Effector memory CD8-positive, alpha-beta T cell (primary cell): ENCODE results near the gene SCRN3.
"Not testable (repeated sequence)": the region's sequence is repeated elsewhere in the genome, so short reads cannot be mapped to it uniquely, and the experiment has no call there.

Experiments used
- ATAC-seq: fragments of 150-1000 bp; cut with Tn5 transposase; replicated peaks from 2 replicates; pipeline ENCODE4 v1.10.0; 2021; ENCODE audit warnings: mild to moderate bottlenecking, moderate library complexity
- DNase-seq, 3 experiments: peaks; one replicate each; pipeline ENCODE4 v3.0.0; 2021
- H3K27ac Mint-ChIP-seq, 2 donors: one replicate each; pipeline ENCODE4 v1.8.0; 2022; ENCODE audit warnings: mild to moderate bottlenecking in 2 of 2, mixed read lengths in 2 of 2, moderate library complexity in 2 of 2
- H3K27me3 Mint-ChIP-seq, 2 donors: one replicate each; pipeline ENCODE4 v1.8.0; 2022; ENCODE audit warnings: mixed read lengths in 2 of 2
- H3K36me3 Mint-ChIP-seq: one replicate; pipeline ENCODE4 v1.8.0; 2022; ENCODE audit warnings: mild to moderate bottlenecking, moderate library complexity, mixed read lengths; ENCODE audit not compliant: insufficient read depth
- H3K4me1 Mint-ChIP-seq, 2 donors: one replicate each; pipeline ENCODE4 v1.8.0; 2022; ENCODE audit warnings: low read depth in 2 of 2, mixed read lengths in 2 of 2
- H3K4me3 Mint-ChIP-seq, 2 donors: one replicate each; pipeline ENCODE4 v1.8.0; 2022; ENCODE audit warnings: mild to moderate bottlenecking in 2 of 2, mixed read lengths in 2 of 2, moderate library complexity in 2 of 2
- H3K9me3 Mint-ChIP-seq, 2 donors: one replicate each; pipeline ENCODE4 v1.8.0; 2022; ENCODE audit warnings: mixed read lengths in 2 of 2
- total RNA-seq, 9 experiments: gene quantifications; one replicate each; lab custom pipeline; 2026; lab: John Stamatoyannopoulos, UW

The SCRN3 gene, protein sequence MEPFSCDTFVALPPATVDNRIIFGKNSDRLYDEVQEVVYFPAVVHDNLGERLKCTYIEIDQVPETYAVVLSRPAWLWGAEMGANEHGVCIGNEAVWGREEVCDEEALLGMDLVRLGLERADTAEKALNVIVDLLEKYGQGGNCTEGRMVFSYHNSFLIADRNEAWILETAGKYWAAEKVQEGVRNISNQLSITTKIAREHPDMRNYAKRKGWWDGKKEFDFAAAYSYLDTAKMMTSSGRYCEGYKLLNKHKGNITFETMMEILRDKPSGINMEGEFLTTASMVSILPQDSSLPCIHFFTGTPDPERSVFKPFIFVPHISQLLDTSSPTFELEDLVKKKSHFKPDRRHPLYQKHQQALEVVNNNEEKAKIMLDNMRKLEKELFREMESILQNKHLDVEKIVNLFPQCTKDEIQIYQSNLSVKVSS
- 7.4 to 15.8 (median 14.5) reads per million in 9 experiments for total RNA-seq

DNA sequence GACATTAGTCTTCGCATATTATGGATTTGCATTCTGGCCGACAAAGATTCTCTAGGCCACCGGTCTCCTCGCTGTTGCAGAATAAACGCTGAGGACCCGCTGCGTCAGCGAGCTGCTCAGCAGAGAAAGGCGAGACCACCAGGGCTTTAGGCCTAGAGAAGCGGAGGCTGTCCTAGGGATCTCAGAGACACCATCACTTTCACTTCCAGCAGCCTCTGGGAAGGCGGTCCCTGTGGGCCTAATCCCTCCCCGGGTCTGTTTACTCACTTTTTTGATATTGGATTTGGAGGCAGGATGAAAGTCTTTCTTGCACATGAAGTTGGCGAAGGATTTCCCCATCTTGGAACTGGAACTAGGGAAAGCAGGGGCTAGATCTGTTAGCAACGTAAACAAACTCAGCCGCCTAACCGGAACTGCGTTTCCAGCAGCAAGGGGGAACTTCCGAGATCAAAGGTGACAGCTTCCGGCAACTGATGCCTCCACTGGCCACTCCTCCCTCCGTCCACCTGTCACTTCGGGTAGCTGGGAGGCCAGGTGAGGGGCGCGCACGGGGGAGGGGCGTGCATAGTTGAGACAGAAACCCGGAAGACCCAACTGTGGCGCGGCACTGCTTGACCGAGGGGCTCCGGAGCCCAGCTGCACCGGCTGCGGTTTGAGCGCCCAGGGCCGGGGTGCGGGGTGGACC is at the start of gene SCRN3:
Gene SCRN3 (plus strand): TSS at position 447 of the 685 bp plus-strand sequence. CDS start 2,554 bp downstream, outside the sequence.
- Mint-ChIP-seq H3K9me3 (no peaks in the 10 kb centered on the region), H3K36me3 (peaks cover 23% of the 10 kb centered on the region), H3K4me1 (peaks cover 25 to 46% of the 10 kb centered on the region in 2 donors), H3K4me3 (peak within 1 kb of the TSS; percentile 96 to 97), H3K27me3 (no peaks in the 10 kb centered on the region), H3K27ac (peak within 1 kb of the TSS; percentile 98 to 100)
- ATAC-seq: peak; percentile 92
- DNase-seq: peak; percentile 68 to 69 (median 69)

DNA sequence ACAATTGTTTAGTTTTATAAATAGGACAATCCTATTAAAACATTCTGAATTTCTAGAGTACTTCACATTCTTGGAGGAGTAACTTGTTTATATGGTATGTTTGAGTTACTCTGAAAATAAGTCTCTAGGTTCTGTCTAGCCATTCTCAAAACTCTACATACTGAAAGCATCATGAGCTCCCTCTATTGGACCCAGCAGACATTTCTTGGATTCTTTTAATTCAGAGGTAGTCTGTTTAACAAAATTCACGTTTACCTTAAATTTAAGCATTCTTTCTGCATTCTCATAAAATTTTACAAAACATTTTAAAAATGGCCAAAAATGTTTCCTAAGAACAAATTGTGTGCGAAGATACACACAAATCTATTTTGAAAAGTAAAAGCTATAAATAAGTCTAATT is 45.5 kb upstream of the SCRN3 start:
- DNase-seq (no peak), ATAC-seq (no peak)
- no peaks in the 10 kb centered on the region for H3K9me3 Mint-ChIP-seq
- peaks cover 4 to 5% of the 10 kb centered on the region in 2 donors for H3K27me3 Mint-ChIP-seq
- H3K4me3 Mint-ChIP-seq: no peak overlapping the region
- no peak overlapping the region for H3K27ac Mint-ChIP-seq
- peaks cover 40% of the 10 kb centered on the region for H3K36me3 Mint-ChIP-seq
- H3K4me1 Mint-ChIP-seq: peaks cover 0 to 2% of the 10 kb centered on the region in 2 donors

DNA sequence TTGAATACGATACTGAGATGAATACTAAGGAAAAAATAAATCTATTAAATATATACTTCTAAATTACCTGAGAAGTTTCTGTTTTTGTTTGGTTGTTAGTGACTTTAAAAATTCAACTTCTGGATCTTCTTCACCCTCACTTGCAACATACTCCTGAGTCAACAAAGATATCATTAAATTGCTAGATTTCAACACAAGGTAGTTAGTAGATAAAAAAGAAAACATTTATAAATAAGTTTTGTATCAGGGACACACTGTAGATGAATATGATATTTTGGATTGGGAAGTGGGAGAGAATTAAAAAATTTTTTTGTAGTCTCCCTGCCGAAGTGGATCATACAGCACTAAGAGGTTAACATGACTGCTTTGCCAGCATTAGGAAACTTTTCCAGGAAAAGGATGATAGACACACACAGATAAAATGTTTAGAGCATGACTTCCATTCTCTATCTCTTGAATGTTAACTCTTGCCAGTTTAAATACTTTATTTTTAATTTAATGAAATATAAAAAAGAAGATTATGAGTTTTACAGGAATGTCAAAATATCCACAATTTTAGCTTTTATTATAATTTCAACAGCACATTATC is 44.8 kb upstream of the SCRN3 start:
- H3K4me1 Mint-ChIP-seq: no peaks in the 10 kb centered on the region
- H3K27me3 Mint-ChIP-seq: no peaks in the 10 kb centered on the region
- ATAC-seq (no peak), DNase-seq (no peak)
- H3K27ac Mint-ChIP-seq: no peak overlapping the region
- H3K36me3 Mint-ChIP-seq: peaks cover 42% of the 10 kb centered on the region
- no peak overlapping the region for H3K4me3 Mint-ChIP-seq
- no peaks in the 10 kb centered on the region for H3K9me3 Mint-ChIP-seq

DNA sequence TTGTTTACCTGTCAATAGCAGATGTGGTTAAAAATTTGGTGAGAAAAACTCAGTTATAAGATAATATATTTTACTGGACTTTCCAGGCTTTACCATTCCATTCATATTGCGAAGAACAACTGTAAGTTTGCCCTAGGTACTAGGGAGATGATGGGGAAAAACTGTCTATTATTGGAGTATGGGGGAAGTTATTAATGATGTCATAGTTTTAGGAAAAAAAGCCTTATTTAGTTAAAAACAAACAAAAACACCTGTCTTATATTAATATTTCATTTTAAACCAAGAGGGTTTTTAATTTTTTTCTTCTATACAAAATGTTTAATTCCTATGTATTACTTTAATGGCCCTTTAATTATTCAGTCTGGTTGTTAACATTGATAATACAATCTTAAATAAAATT is 42.5 kb upstream of the SCRN3 start:
- Mint-ChIP-seq H3K27ac (no peak overlapping the region), H3K27me3 (no peaks in the 10 kb centered on the region), H3K9me3 (no peaks in the 10 kb centered on the region), H3K36me3 (peaks cover 38% of the 10 kb centered on the region), H3K4me1 (peaks cover 0 to 3% of the 10 kb centered on the region in 2 donors), H3K4me3 (no peak overlapping the region)
- no peak for ATAC-seq
- no peak for DNase-seq

DNA sequence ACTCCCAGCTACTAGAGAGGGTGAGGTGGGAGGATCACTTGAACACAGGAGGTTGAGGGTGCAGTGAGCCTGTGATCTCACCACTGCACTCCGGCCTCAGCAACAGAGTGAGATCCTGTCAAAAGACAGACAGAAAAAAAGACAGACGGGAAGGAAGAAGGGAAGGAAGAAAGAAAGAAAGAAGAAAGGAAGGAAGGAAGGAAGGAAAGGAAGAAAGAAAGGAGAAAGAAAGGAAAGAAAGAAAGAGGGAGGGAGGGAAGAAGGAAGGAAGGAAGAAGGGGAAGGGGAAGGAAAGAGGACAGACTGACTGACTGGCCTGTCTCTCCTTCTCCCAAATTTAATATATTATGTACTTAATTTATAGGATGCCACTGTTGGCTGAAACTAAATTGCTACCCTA is 39.2 kb upstream of the SCRN3 start:
- DNase-seq (no peak), ATAC-seq (no peak)
- Mint-ChIP-seq H3K9me3 (no peaks in the 10 kb centered on the region), H3K4me3 (no peak overlapping the region), H3K27ac (no peak overlapping the region), H3K4me1 (peaks cover 0 to 3% of the 10 kb centered on the region in 2 donors), H3K36me3 (peaks cover 17% of the 10 kb centered on the region), H3K27me3 (no peaks in the 10 kb centered on the region)

DNA sequence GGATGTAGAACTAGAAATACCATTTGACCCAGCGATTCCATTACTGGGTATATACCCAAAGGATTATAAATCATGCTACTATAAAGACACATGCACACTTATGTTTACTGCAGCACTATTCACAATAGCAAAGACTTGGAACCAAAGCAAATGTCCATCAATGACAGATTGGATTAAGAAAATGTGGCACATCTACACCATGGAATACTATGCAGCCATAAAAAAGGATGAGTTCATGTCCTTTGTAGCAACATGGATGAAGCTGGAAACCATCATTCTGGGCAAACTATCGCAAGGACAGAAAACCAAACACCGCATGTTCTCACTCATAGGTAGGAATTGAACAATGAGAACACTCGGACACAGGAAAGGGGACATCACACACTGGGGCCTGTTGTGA is 35.9 kb upstream of the SCRN3 start:
- not testable (repeated sequence) for H3K27ac Mint-ChIP-seq, ATAC-seq, H3K4me1 Mint-ChIP-seq, H3K4me3 Mint-ChIP-seq, H3K9me3 Mint-ChIP-seq, DNase-seq, H3K27me3 Mint-ChIP-seq
- H3K36me3 Mint-ChIP-seq: peaks cover 34% of the 10 kb centered on the region

DNA sequence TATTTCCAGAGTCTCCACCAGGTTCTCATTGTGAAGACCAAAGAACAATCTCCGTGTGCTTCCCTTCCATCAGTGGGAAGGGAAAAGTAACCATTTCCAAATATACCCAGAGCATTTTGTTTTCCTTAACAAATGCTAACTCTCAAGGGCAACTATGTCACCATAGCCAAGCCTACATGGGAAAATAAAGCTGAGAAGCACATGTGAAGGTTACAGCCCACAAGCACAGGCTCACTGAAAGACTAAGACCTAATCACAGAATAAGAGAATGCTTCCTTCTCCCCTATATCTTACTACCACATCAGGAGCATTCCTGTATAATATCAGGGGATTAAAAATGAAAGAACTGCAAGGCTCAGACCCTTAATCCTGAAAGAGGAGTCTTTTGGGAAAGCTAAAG is 32.6 kb upstream of the SCRN3 start:
- ATAC-seq (no peak), DNase-seq (no peak)
- H3K36me3 Mint-ChIP-seq: peaks cover 36% of the 10 kb centered on the region
- peaks cover 7 to 14% of the 10 kb centered on the region in 2 donors for H3K4me1 Mint-ChIP-seq
- H3K4me3 Mint-ChIP-seq: no peak overlapping the region
- no peak overlapping the region for H3K27ac Mint-ChIP-seq
- H3K9me3 Mint-ChIP-seq: peaks cover 0 to 1% of the 10 kb centered on the region in 2 donors
- no peaks in the 10 kb centered on the region for H3K27me3 Mint-ChIP-seq

DNA sequence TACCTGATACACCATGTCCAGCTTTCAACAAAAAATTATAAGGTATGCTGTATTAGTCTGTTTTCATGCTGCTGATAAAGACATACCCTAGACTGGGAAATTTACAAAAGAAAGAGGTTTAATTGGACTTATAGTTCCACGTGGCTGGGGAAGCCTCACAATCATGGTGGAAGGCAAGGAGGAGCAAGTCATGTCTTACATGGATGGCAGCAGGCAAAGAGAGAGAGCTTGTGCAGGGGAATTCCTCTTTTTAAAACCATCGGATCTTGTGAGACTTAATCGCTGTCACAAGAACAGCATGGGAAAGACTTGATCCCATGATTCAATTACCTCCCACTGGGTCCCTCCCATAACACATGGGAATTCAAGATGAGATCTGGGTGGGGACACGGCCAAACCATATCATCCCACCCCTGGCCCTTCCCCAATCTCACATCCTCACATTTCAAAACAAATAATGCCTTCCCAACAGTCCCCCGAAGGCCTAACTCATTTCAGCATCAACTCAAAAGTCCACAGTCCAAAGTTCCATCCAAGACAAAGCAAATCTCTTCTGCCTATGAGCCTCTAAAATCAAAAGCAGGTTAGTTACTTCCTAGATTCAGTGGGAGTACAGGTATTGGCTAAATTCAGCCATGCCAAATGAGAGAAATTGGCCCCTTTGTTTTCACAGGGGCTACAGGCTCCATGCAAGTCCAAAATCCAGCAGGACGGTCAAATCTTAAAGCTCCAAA is 31.9 kb upstream of the SCRN3 start:
- not testable (repeated sequence) for H3K27me3 Mint-ChIP-seq, H3K9me3 Mint-ChIP-seq, DNase-seq, H3K4me3 Mint-ChIP-seq, ATAC-seq
- Mint-ChIP-seq H3K27ac (peak overlapping the region in 1 of 2 donors; percentile 13), H3K4me1 (peaks cover 7 to 14% of the 10 kb centered on the region in 2 donors), H3K36me3 (peaks cover 41% of the 10 kb centered on the region)

DNA sequence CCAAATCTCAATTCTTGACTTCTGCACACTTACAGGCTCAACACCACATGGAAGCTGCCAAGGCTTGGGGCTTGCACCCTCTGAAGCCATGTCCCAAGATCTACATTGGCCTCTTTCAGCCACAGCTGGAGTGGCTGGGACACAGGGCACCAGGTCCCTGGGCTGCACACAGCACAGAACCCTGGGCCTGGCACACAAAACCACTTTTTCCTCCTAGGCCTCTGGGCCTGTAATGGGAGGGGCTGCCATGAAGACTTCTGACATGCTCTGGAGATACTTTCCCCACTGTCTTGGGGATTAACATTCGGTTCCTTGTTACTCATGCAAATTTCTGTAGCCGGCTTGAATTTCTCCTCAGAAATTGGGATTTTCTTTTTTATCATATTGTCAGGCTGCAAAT is 30.9 kb upstream of the SCRN3 start:
- Mint-ChIP-seq H3K27ac (peak overlapping the region in 1 of 2 donors; percentile 13), H3K9me3 (peaks cover 0 to 1% of the 10 kb centered on the region in 2 donors), H3K36me3 (peaks cover 42% of the 10 kb centered on the region), H3K4me1 (peaks cover 9 to 14% of the 10 kb centered on the region in 2 donors), H3K4me3 (no peak overlapping the region), H3K27me3 (no peaks in the 10 kb centered on the region)
- ATAC-seq: no peak
- DNase-seq: no peak

DNA sequence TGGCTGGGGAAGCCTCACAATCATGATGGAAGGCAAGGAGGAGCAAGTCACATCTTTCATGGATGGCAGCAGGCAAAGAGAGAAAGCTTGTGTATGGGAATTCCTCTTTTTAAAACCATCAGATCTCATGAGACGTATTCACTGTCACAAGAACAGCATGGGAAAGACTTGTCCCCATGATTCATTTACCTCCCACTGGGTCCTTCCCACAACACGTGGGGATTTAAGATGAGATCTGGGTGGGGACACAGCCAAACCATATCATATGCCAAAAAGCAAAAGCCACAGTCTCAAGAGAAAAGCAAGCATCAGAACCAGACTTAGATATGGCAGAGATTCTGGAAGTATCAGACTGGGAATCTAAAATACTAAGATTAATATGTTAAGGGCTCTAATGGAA is 30.0 kb upstream of the SCRN3 start:
- Mint-ChIP-seq H3K36me3 (peaks cover 50% of the 10 kb centered on the region), H3K27ac (no peak overlapping the region), H3K27me3 (no peaks in the 10 kb centered on the region), H3K9me3 (peaks cover 0 to 1% of the 10 kb centered on the region in 2 donors), H3K4me3 (no peak overlapping the region), H3K4me1 (peaks cover 9 to 14% of the 10 kb centered on the region in 2 donors)
- no peak for DNase-seq
- ATAC-seq: no peak

DNA sequence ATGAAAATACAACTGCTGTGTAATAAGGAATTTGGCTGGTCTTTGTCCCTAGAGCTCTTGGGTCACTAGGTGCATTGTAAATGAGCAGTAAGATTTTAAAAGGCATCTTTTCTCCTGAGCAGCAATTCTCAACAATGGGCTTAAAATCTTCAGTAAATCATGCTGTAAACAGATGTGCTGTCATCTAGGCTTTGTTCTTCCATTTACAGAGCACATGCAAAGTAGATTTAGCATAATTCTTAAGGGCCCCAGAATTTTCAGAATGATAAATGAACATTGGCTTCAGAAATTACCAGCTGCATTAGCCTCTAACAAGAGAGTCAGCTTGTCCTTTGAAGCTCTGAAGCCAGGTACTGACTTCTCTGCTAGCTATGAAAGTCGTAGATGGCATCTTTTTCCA is 26.8 kb upstream of the SCRN3 start:
- H3K36me3 Mint-ChIP-seq: peaks cover 58% of the 10 kb centered on the region
- no peak for ATAC-seq
- H3K9me3 Mint-ChIP-seq: peaks cover 0 to 1% of the 10 kb centered on the region in 2 donors

DNA sequence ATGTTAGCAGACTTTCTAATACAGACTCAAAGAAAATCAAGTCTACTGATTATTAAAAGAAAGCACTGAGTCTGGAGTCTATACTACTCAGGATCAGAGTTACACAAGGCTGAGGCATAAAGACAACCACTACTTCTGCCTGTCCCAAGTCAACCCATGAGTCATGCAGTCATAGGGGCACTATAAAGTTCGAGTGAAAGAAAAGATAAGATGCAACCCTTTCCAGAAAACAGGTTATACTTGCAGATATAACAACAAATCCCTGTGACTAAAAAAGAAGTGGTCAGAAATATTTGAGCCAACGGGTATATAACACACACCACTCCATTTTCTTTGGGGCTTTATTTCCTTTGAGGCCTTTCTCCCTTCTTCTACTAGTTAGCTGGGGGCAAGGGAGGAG is 18.6 kb upstream of the SCRN3 start:
- no peak for ATAC-seq
- Mint-ChIP-seq H3K36me3 (peaks cover 94% of the 10 kb centered on the region), H3K4me3 (no peak overlapping the region)

More for the DNA sequence above, 26.8 kb upstream of the SCRN3 start:
- Mint-ChIP-seq H3K27ac (no peak overlapping the region), H3K27me3 (no peaks in the 10 kb centered on the region), H3K4me3 (no peak overlapping the region), H3K4me1 (peaks cover 9 to 15% of the 10 kb centered on the region in 2 donors)
- no peak for DNase-seq

DNA sequence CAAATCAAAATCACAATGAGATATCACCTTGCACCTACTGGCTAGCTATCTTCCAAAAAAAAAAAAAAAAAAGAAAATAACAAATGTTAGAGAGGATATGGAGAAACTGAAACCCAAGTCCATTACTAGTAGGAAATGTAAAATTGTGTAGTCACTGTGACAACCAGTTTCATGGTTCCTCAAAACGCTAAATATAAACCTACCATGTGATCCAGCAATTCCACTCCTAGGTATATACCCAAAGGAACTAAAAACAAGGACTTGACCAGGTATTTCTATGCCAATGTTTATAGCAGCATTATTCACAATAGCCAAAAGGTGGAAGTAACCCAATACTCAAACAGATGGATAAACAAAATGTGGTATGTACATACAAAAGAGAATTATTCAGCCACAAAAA is 11.7 kb upstream of the SCRN3 start:
- H3K9me3 Mint-ChIP-seq: no peaks in the 10 kb centered on the region
- no peaks in the 10 kb centered on the region for H3K27me3 Mint-ChIP-seq
- peaks cover 5 to 17% of the 10 kb centered on the region in 2 donors for H3K4me1 Mint-ChIP-seq
- H3K36me3 Mint-ChIP-seq: peaks cover 84% of the 10 kb centered on the region
- no peak for DNase-seq
- H3K4me3 Mint-ChIP-seq: no peak overlapping the region
- H3K27ac Mint-ChIP-seq: no peak overlapping the region
- no peak for ATAC-seq

More for the DNA sequence above, 18.6 kb upstream of the SCRN3 start:
- Mint-ChIP-seq H3K27ac (no peak overlapping the region), H3K27me3 (no peaks in the 10 kb centered on the region), H3K9me3 (no peaks in the 10 kb centered on the region), H3K4me1 (peaks cover 3 to 4% of the 10 kb centered on the region in 2 donors)
- DNase-seq: no peak
